Epithelial cell of prostate (primary cell): ENCODE data around the gene CABP1.

ENCODE experiments used
- DNase-seq: peaks from one replicate; pipeline ENCODE4 v3.0.0-alpha.2; 2011; ENCODE audit warnings: low read depth, low spot score
- H3K27ac ChIP-seq: fragments of 450-650 bp; 2 replicates; pipeline ENCODE4 v1.5.1; 2017; ENCODE audit warnings: mild to moderate bottlenecking

CABP1 gene

GRCh38 chr12:120689397-120690082, 49.1 kb downstream of the CABP1 start:
- H3K27ac ChIP-seq = no peak overlapping the region
- no peak for DNase-seq

- no peak overlapping the region for H3K27ac ChIP-seq
- DNase-seq = no peak
These were observed 49.6 kb downstream of the CABP1 start for GRCh38 chr12:120690083-120690450.

GRCh38 chr12:120690978-120691377, 50.6 kb downstream of the CABP1 start:
- no peak overlapping the region for H3K27ac ChIP-seq
- no peak for DNase-seq

- DNase-seq = no peak
- no peak overlapping the region for H3K27ac ChIP-seq
These were observed 52.2 kb downstream of the CABP1 start for GRCh38 chr12:120692524-120693033.

GRCh38 chr12:120693848-120694247, 53.4 kb downstream of the CABP1 start:
- no peak for DNase-seq
- no peak overlapping the region for H3K27ac ChIP-seq

GRCh38 chr12:120696626-120697025, 56.2 kb downstream of the CABP1 start:
- DNase-seq = no peak
- H3K27ac ChIP-seq = no peak overlapping the region

- DNase-seq = no peak
- H3K27ac ChIP-seq = no peak overlapping the region
These were observed 56.9 kb downstream of the CABP1 start for GRCh38 chr12:120697344-120697743.

GRCh38 chr12:120698665-120699064, 58.2 kb downstream of the CABP1 start:
- no peak for DNase-seq
- no peak overlapping the region for H3K27ac ChIP-seq

GRCh38 chr12:120699553-120699952, 59.1 kb downstream of the CABP1 start:
- no peak for DNase-seq
- H3K27ac ChIP-seq = no peak overlapping the region

- no peak for DNase-seq
- no peak overlapping the region for H3K27ac ChIP-seq
These were observed 60.5 kb downstream of the CABP1 start for GRCh38 chr12:120700886-120701285.

GRCh38 chr12:120702637-120703036, 62.2 kb downstream of the CABP1 start:
- no peak overlapping the region for H3K27ac ChIP-seq
- no peak for DNase-seq

- DNase-seq = no peak
- no peak overlapping the region for H3K27ac ChIP-seq
These were observed 63.0 kb downstream of the CABP1 start for GRCh38 chr12:120703311-120703942.

GRCh38 chr12:120705618-120706017, 65.2 kb downstream of the CABP1 start:
- no peak for DNase-seq
- H3K27ac ChIP-seq = no peak overlapping the region

GRCh38 chr12:120706029-120706428, 65.6 kb downstream of the CABP1 start:
- H3K27ac ChIP-seq = no peak overlapping the region
- DNase-seq = no peak

GRCh38 chr12:120708651-120709050, 68.2 kb downstream of the CABP1 start:
- no peak overlapping the region for H3K27ac ChIP-seq
- no peak for DNase-seq

GRCh38 chr12:120710031-120710804, 69.8 kb downstream of the CABP1 start, which contains the start of gene UNC119B:
TSS of gene UNC119B (plus strand) at chr12:120710458. CDS start at chr12:120710475, 17 bp downstream.
- no peak for DNase-seq
- H3K27ac ChIP-seq = peak within 1 kb of the TSS; percentile 39

- DNase-seq = no peak
- H3K27ac ChIP-seq = peak overlapping the region; percentile 39
These were observed 70.4 kb downstream of the CABP1 start for GRCh38 chr12:120710805-120711296.

- DNase-seq = no peak
- H3K27ac ChIP-seq = peak overlapping the region; percentile 39
These were observed 71.0 kb downstream of the CABP1 start for GRCh38 chr12:120711411-120711810.

GRCh38 chr12:120712610-120713009, 72.2 kb downstream of the CABP1 start:
- H3K27ac ChIP-seq = no peak overlapping the region
- DNase-seq = no peak

GRCh38 chr12:120713861-120714482, 73.5 kb downstream of the CABP1 start:
- H3K27ac ChIP-seq = no peak overlapping the region
- DNase-seq = peak; percentile 10
